Heart right ventricle (tissue), 16 donors: ENCODE data around the gene AP2A2. TPM values are rescaled to one million over a fixed set of nuclear protein-coding genes. Genes with fewer than 3 reads are reported as not detected.

Source experiments
- ATAC-seq, 8 donors: fragments of 200-7000 bp; cut with Tn5 transposase; one replicate each; pipeline ENCODE4 v1.9.1; 2020; ENCODE audit warnings: mild to moderate bottlenecking in 8 of 8, moderate library complexity in 8 of 8, moderate number of reproducible peaks in 1 of 8
- DNase-seq, 2 donors: peaks; one replicate each; pipeline ENCODE4 v3.0.0-alpha.2; 2020
- H3K27ac ChIP-seq, 10 donors: fragments of 200-600 bp; sonication (generic) in 2 of 10; one replicate each; pipeline versions ENCODE4 v1.5.0 to v1.8.0; 2020 to 2022; ENCODE audit warnings: mild to moderate bottlenecking in 3 of 10
- H3K27me3 ChIP-seq, 7 donors: fragments of 200-600 bp; one replicate each; pipeline ENCODE4 v1.8.0; 2021 to 2022; ENCODE audit warnings: mild to moderate bottlenecking in 2 of 7
- H3K36me3 ChIP-seq, 9 donors: fragments of 200-600 bp; sonication (generic) in 1 of 9; one replicate each; pipeline versions ENCODE4 v1.5.0 to v1.8.0; 2020 to 2022; ENCODE audit warnings: mild to moderate bottlenecking in 2 of 9
- H3K4me1 ChIP-seq, 9 donors: fragments of 200-600 bp; sonication (generic) in 1 of 9; one replicate each; pipeline versions ENCODE4 v1.5.0 to v1.8.0; 2020 to 2022; ENCODE audit warnings: mild to moderate bottlenecking in 4 of 9
- H3K4me3 ChIP-seq, 10 donors: fragments of 200-600 bp; sonication (generic) in 2 of 10; one replicate each; pipeline versions ENCODE4 v1.5.0 to v1.8.0; 2020 to 2022; ENCODE audit warnings: mild to moderate bottlenecking in 7 of 10, moderate library complexity in 2 of 10
- H3K9me3 ChIP-seq, 11 donors: fragments of 200-600 bp in 10 of 11; sonication (generic) in 2 of 11; one replicate each; pipeline versions ENCODE4 v1.5.0 to v1.8.0; 2013 to 2022; ENCODE audit warnings: mild to moderate bottlenecking in 2 of 11, control low read depth in 1 of 11, moderate library complexity in 1 of 11
- WGBS, 2 donors: extraction: QIAGEN DNeasy Blood & Tissue Kit; methylation state at CpG; one replicate each; pipeline ENCODE4 v1.1.7; 2013; ENCODE audit warnings: inconsistent platforms in 1 of 2; 5-methylcytosine and 5-hydroxymethylcytosine counted together
- intact Hi-C, 10 donors: fragments of 100-400 bp; cut with DNase I; formaldehyde crosslinking; loops; one replicate each; pipeline versions ENCODE4 v1.11.1 to v1.14.2; 2022
- polyA plus RNA-seq, 2 donors: library from polyadenylated mRNA; stranded (reverse); fragments of 200-250 nt; gene quantifications; one replicate each; pipeline ENCODE4 v1.2.3, GENCODE V29; 2013
- total RNA-seq, 10 donors: library from RNA; stranded (reverse); fragmentation: NEBNext Ultra II Directional in 3 of 10; extraction: Animal tissue kit (Norgen Biotek cat#: 25700) in 3 of 10; gene quantifications; one replicate each; pipeline versions ENCODE4 v1.2.1 to v1.2.4, GENCODE V29; 2021 to 2023
- TF ChIP-seq, protein P1 (sequence below), 9 donors: fragments of 200-600 bp; sonication (generic) in 2 of 9; IDR thresholded peaks; one replicate each; pipeline versions ENCODE4 v1.5.0 to v1.8.0; 2021 to 2022; ENCODE audit warnings: antibody characterized with exemption in 9 of 9, mild to moderate bottlenecking in 5 of 9, moderate library complexity in 1 of 9
- donor health status: Arrhythmogenic right ventricular cardiomyopathy.
- donor health status: ischemic (EF 13 %, LVEDD 7.1; RV severe dilation, severe dysfunction).
- donor health status: healthy with polysubstance abuse.
- donor health status: DM: no; HTN: yes; CAD: no.
- donor health status: DM: no; HTN: no; CAD: no.
- donor health status: ischemic (EF 25% LVEDD 6.9; RV normal size, moderate dysfunction).
- donor health status: ischemic (EF 25% LVEDD 5.7; RV mildly dilated, moderate dysfunction).
- donor health status: healthy.
- donor health status: DM: yes; HTN: yes; CAD: no.
- donor health status: Ischemic cardiomyopathy.
- donor health status: ischemic (EF 35%, LVEDD 5.7; RV mildly dilated, moderate dysfunction).
- donor health status: nonischemic (EF 11% LVEDD 7.7; RV severe dilation, severe dysfunction).
- donor health status: DM: yes; HTN: yes; CAD: no.
- donor health status: PGD.
- donor health status: ischemic (EF 29% LVEDD 5.4; RV normal size, mild dysfunction).
- donor health status: nonischemic (EF 23%, LVEDD 6.1; RV moderate dilation, normal function).

Gene AP2A2
- total and polyA plus RNA-seq, 12 donors, result 24.3 to 58.4 (median 37.4) TPM

DNA sequence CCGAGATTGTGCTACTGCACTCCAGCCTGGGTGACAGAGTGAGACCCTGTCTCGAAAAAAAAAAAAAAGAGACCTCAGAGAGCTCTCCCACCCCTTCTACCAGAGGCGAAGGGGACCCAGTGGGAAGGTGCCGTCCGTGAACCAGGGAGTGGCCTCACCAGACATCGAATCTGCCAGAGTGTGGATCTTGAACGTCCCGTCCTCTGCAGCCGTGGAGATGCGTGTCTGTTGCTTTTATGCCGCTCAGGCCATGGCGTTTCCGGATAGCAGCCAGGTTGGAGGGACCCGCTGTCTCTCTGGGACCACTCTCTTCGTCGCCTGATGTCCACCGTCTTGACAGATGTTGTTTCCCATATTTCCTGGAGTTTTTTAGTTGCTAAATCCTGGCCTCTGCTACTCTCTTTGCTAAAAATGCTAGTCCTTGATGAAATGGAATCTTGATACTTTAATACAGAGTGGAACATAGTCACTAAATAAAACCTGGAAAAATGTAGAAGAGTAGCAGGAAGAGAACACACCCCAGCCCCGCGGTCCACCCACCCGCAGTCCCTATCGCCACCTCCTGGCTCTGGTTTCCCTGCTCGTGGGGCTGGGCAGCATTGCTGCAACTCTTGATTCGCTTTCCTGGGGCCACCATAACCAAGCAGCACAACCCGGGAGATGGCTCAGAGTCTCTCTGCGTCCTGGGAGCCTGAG is 122.9 kb downstream of the AP2A2 start:
- intact Hi-C loops, result loop anchor here in 2 of 10 donors (10.0 kb wide), 2 partner anchors 124 to 194 kb away; partner anchors contain the start of gene AP2A2 (in 1 of the 2)
- 64 to 74% methylated on average over 25 of the region's 25 CpGs for WGBS, 2 donors
- Histone ChIP-seq H3K27me3 (peaks cover 0 to 40% (median 30%) of the 10 kb centered on the region in 7 donors), H3K9me3 (peaks cover 0 to 6% (median 0%) of the 10 kb centered on the region in 11 donors), H3K4me1 (peaks cover 0 to 19% (median 0%) of the 10 kb centered on the region in 9 donors), H3K36me3 (no peaks in the 10 kb centered on the region), H3K4me3 (no peak overlapping the region), H3K27ac (no peak overlapping the region)
- ATAC-seq, result no peak
- DNase-seq, result no peak
- TF ChIP-seq, protein P1, sequence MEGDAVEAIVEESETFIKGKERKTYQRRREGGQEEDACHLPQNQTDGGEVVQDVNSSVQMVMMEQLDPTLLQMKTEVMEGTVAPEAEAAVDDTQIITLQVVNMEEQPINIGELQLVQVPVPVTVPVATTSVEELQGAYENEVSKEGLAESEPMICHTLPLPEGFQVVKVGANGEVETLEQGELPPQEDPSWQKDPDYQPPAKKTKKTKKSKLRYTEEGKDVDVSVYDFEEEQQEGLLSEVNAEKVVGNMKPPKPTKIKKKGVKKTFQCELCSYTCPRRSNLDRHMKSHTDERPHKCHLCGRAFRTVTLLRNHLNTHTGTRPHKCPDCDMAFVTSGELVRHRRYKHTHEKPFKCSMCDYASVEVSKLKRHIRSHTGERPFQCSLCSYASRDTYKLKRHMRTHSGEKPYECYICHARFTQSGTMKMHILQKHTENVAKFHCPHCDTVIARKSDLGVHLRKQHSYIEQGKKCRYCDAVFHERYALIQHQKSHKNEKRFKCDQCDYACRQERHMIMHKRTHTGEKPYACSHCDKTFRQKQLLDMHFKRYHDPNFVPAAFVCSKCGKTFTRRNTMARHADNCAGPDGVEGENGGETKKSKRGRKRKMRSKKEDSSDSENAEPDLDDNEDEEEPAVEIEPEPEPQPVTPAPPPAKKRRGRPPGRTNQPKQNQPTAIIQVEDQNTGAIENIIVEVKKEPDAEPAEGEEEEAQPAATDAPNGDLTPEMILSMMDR (IDR thresholded peaks at IDR 0.05), result no peak

DNA sequence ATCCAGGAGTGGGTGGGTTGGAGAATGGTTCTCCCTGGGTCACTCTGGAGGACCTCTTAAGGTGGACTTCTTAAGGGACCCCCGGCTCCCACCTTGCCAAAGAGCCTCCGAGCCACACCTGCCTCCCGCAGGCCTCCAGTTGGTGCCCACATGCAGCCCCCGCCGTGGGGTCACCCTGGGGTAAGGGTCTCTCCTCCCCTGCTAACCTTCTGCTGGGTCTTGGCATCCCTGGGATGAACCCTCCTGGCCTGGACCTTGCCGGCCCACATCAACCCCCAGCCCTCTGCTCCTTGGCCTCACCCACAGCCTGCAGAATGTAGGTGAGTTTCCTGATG is 123.4 kb downstream of the AP2A2 start:
- Histone ChIP-seq H3K36me3 (no peaks in the 10 kb centered on the region), H3K4me1 (peaks cover 0 to 24% (median 0%) of the 10 kb centered on the region in 9 donors), H3K27me3 (peaks cover 0 to 45% (median 35%) of the 10 kb centered on the region in 7 donors), H3K9me3 (peaks cover 0 to 6% (median 0%) of the 10 kb centered on the region in 11 donors), H3K27ac (no peak overlapping the region), H3K4me3 (no peak overlapping the region)
- peak in 1 of 2 donors; percentile 4 for DNase-seq
- intact Hi-C loops, result loop anchor here in 2 of 10 donors (10.0 kb wide), 2 partner anchors 124 to 194 kb away; partner anchors contain the start of gene AP2A2 (in 1 of the 2)
- 90 to 93% methylated on average over 6 of the region's 6 CpGs for WGBS, 2 donors
- TF ChIP-seq, protein P1 (IDR thresholded peaks at IDR 0.05), result no peak
- ATAC-seq, result no peak

DNA sequence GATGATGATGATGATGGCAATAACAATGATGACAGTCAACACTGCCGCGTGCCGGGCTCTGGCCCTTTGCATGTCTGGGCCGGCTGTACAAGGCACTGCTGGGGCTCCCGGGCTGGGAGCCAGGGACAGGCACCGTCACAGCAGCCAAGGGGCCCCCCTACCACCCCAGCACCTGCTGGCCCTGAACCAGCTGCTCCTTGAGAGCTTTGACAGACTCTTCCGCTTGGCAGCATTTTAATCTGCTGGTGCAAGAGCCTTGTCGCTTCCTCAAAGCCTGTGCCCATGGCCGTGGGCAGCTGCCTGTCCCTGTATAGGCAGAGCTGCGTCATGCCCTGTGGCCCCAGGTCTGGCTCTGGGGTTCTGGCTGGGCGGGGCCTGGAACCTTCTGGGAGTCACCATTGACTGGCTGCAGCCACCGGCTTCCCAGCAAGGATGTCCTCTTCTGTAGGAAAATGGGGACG is 123.8 kb downstream of the AP2A2 start:
- TF ChIP-seq, protein P1 (IDR thresholded peaks at IDR 0.05), result no peak
- H3K27ac ChIP-seq, result no peak overlapping the region
- peaks cover 0 to 6% (median 0%) of the 10 kb centered on the region in 11 donors for H3K9me3 ChIP-seq
- intact Hi-C loops, result loop anchor here in 2 of 10 donors (10.0 kb wide), 2 partner anchors 125 to 195 kb away; partner anchors contain the start of gene AP2A2 (in 1 of the 2)
- 66 to 69% methylated on average over 13 of the region's 13 CpGs for WGBS, 2 donors
- ATAC-seq (no peak), DNase-seq (peak in 1 of 2 donors; percentile 11)
- no peaks in the 10 kb centered on the region for H3K36me3 ChIP-seq
- H3K27me3 ChIP-seq, result peaks cover 0 to 49% (median 39%) of the 10 kb centered on the region in 7 donors
- H3K4me1 ChIP-seq, result peaks cover 0 to 28% (median 0%) of the 10 kb centered on the region in 9 donors
- H3K4me3 ChIP-seq, result no peak overlapping the region

DNA sequence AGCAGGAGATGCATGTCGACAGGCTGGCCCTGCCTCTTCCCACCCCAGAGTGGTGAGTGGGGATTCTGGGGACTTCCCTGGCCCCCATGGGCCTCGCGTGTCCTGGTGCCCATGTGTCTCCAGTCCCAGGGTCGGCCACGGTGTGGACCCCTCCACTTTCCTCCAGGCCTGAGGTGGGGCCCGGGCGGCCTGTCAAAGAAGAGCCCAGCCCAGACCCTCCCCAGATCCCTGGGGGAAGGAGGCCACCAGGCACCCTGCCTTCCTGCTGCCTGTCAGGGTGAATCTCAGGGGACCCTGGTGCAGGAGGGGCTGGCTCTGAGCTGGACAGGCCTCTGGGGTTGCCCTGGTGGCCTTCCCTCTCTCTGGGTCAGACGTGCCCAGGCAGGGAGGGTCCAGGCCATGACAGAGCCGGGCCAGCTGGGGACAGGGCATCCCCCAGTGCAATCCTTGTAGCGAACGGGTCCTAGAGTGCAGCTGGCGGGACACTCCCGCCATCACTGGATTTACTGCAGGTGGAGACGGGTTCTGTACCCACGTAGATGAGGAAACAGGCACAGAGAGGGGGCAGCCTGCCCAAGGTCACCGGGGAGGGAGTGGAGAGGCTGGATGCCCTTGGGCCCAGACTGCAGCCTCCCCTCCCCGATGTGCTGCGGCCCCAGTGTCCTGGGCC is 124.4 kb downstream of the AP2A2 start:
- H3K27me3 ChIP-seq, result peaks cover 0 to 54% (median 43%) of the 10 kb centered on the region in 7 donors
- H3K27ac ChIP-seq, result no peak overlapping the region
- peaks cover 0 to 31% (median 0%) of the 10 kb centered on the region in 9 donors for H3K4me1 ChIP-seq
- DNase-seq (peak in 1 of 2 donors; percentile 8), ATAC-seq (peak in 1 of 8 donors; percentile 14)
- TF ChIP-seq, protein P1 (IDR thresholded peaks at IDR 0.05), result no peak
- no peak overlapping the region for H3K4me3 ChIP-seq
- peaks cover 0 to 2% (median 0%) of the 10 kb centered on the region in 11 donors for H3K9me3 ChIP-seq
- intact Hi-C loops, result loop anchor here in 9 of 10 donors (2.0 to 10.0 kb wide), 7 partner anchors 115 to 205 kb away; partner anchors contain the start of gene AP2A2 (in 2 of the 9)
- H3K36me3 ChIP-seq, result no peaks in the 10 kb centered on the region
- WGBS, 2 donors, result 80 to 83% methylated on average over 18 of the region's 18 CpGs
